H1 (cell line): ENCODE measurements around the gene ZNF652. TPM values are rescaled to one million over a fixed set of nuclear protein-coding genes. Genes with fewer than 3 reads are reported as not detected.

Experiments
- CTCF ChIA-PET: fragments of 300-600 bp; sonication (Branson Sonifier 250); formaldehyde crosslinking; loops from one replicate; lab custom pipeline; 2021; ENCODE audit not compliant: partially characterized antibody; lab: Charles Lee
- POLR2A ChIA-PET: fragments of 300-600 bp; sonication (Branson Sonifier 250); formaldehyde crosslinking; loops from one replicate; lab custom pipeline; 2021; ENCODE audit warnings: inconsistent platforms; ENCODE audit not compliant: partially characterized antibody; lab: Charles Lee
- DNase-seq, 2 experiments: peaks; one replicate each; pipeline versions ENCODE4 v3.0.0 to v3.0.0-alpha.2; 2010 to 2022; ENCODE audit warnings: low spot score in 2 of 2, low read depth in 1 of 2, mixed read lengths in 1 of 2
- FAIRE-seq: peaks from 2 replicates; lab custom pipeline; 2011; peaks lifted over from hg19 to GRCh38; lab: Jason Lieb, UNC
- H2AFZ ChIP-seq: 2 replicates; pipeline ENCODE4 v1.8.1; 2012; ENCODE audit warnings: low read length, inconsistent platforms
- H2AK5ac ChIP-seq: 2 replicates; pipeline ENCODE4 v1.6.1; 2013; ENCODE audit warnings: low read depth, low read length
- H2BK120ac ChIP-seq: replicated peaks from 2 replicates; pipeline ENCODE3; 2013; ENCODE audit warnings: low read depth, low read length, inconsistent platforms
- H2BK12ac ChIP-seq: 2 replicates; pipeline ENCODE4 v1.6.1; 2013; ENCODE audit warnings: low read depth, low read length
- H2BK15ac ChIP-seq: 2 replicates; pipeline ENCODE4 v1.6.1; 2013; ENCODE audit warnings: low read length
- H2BK20ac ChIP-seq: 2 replicates; pipeline ENCODE4 v1.6.1; 2013; ENCODE audit warnings: low read length
- H2BK5ac ChIP-seq: 2 replicates; pipeline ENCODE4 v1.6.1; 2013; ENCODE audit warnings: low read depth, low read length
- H3K14ac ChIP-seq: 2 replicates; pipeline ENCODE4 v1.6.1; 2013; ENCODE audit warnings: inconsistent platforms; ENCODE audit not compliant: insufficient read length
- H3K18ac ChIP-seq: 2 replicates; pipeline ENCODE4 v1.6.1; 2013; ENCODE audit warnings: low read length; ENCODE audit errors: extremely low read depth
- H3K23ac ChIP-seq: 2 replicates; pipeline ENCODE4 v1.6.1; 2013; ENCODE audit warnings: inconsistent platforms; ENCODE audit not compliant: insufficient read length
- H3K23me2 ChIP-seq: 2 replicates; pipeline ENCODE4 v1.6.1; 2013; ENCODE audit warnings: low read depth, low read length
- H3K27ac ChIP-seq: 2 replicates; pipeline ENCODE4 v1.6.1; 2011; ENCODE audit warnings: low read depth, low read length, inconsistent platforms
- H3K27me3 ChIP-seq, 4 experiments: replicated peaks in 1 of 4; 1 replicate in 1 of 4; 2 replicates in 3 of 4; pipeline versions ENCODE4 v1.6.1 to v1.8.1; 2011 to 2013; ENCODE audit warnings: low read length in 3 of 4, mild to moderate bottlenecking in 3 of 4, inconsistent platforms in 2 of 4, mixed read lengths in 2 of 4, moderate library complexity in 1 of 4; ENCODE audit not compliant: control insufficient read depth in 3 of 4, insufficient read depth in 3 of 4; ENCODE audit errors: extremely low read depth in 1 of 4
- H3K36me3 ChIP-seq, 4 experiments: 2 replicates each; pipeline versions ENCODE4 v1.6.1 to v1.8.1; 2011 to 2013; ENCODE audit warnings: mild to moderate bottlenecking in 4 of 4, low read length in 3 of 4, moderate library complexity in 2 of 4, control low read depth in 1 of 4, inconsistent platforms in 1 of 4; ENCODE audit not compliant: insufficient read depth in 4 of 4, control insufficient read depth in 2 of 4
- H3K4ac ChIP-seq: replicated peaks from 2 replicates; pipeline ENCODE3; 2013; ENCODE audit warnings: low read length, low read depth, mixed read lengths, inconsistent platforms; ENCODE audit not compliant: insufficient read length
- H3K4me1 ChIP-seq, 4 experiments: replicated peaks in 1 of 4; 1 replicate in 1 of 4; 2 replicates in 3 of 4; pipeline versions ENCODE4 v1.6.1 to v1.8.1; 2011 to 2013; ENCODE audit warnings: low read length in 3 of 4, inconsistent platforms in 2 of 4, mixed read lengths in 1 of 4; ENCODE audit not compliant: insufficient read depth in 4 of 4, control insufficient read depth in 3 of 4
- H3K4me2 ChIP-seq, 2 experiments: 2 replicates each; pipeline versions ENCODE4 v1.6.1 to v1.8.1; 2011 to 2013; ENCODE audit warnings: low read depth in 2 of 2, low read length in 2 of 2, control low read depth in 1 of 2, inconsistent platforms in 1 of 2, mild to moderate bottlenecking in 1 of 2; ENCODE audit not compliant: insufficient read depth in 1 of 2
- H3K4me3 ChIP-seq, 4 experiments: fragments of 200-600, 300-600 bp in 1 of 4; sonication (generic), shearing (Covaris generic), sonication (Bioruptor Twin) in 1 of 4; 2 replicates each; pipeline versions ENCODE4 v1.5.1 to v1.8.1; 2011 to 2016; ENCODE audit warnings: low read length in 4 of 4, low read depth in 3 of 4, control low read depth in 2 of 4, inconsistent platforms in 2 of 4, mild to moderate bottlenecking in 2 of 4, mixed read lengths in 1 of 4, moderate library complexity in 1 of 4; ENCODE audit not compliant: insufficient read depth in 2 of 4; ENCODE audit errors: extremely low read depth in 1 of 4
- H3K56ac ChIP-seq: replicated peaks from 2 replicates; pipeline ENCODE3; 2013; ENCODE audit warnings: low read depth, mild to moderate bottlenecking, mixed read lengths, low read length, inconsistent platforms; ENCODE audit not compliant: insufficient read length
- H3K79me1 ChIP-seq: 2 replicates; pipeline ENCODE4 v1.6.1; 2013; ENCODE audit warnings: low read depth, low read length, control low read depth
- H3K79me2 ChIP-seq, 2 experiments: 2 replicates each; pipeline versions ENCODE4 v1.6.1 to v1.8.1; 2012 to 2013; ENCODE audit warnings: low read length in 2 of 2, mild to moderate bottlenecking in 2 of 2, inconsistent platforms in 1 of 2; ENCODE audit not compliant: insufficient read depth in 2 of 2, control insufficient read depth in 1 of 2
- H3K9ac ChIP-seq, 4 experiments: replicated peaks in 1 of 4; 1 replicate in 1 of 4; 2 replicates in 3 of 4; pipeline versions ENCODE4 v1.6.1 to v1.8.1; 2011 to 2013; ENCODE audit warnings: low read depth in 3 of 4, low read length in 3 of 4, control low read depth in 2 of 4, mild to moderate bottlenecking in 2 of 4, moderate library complexity in 2 of 4, inconsistent platforms in 1 of 4; ENCODE audit errors: extremely low read depth in 1 of 4
- H3K9me3 ChIP-seq, 2 experiments: 2 replicates each; pipeline versions ENCODE4 v1.6.1 to v1.8.1; 2012 to 2013; ENCODE audit warnings: mild to moderate bottlenecking in 2 of 2, moderate library complexity in 2 of 2, control low read depth in 1 of 2, inconsistent platforms in 1 of 2, low read depth in 1 of 2, low read length in 1 of 2, mixed read lengths in 1 of 2; ENCODE audit not compliant: insufficient read depth in 2 of 2
- H4K20me1 ChIP-seq, 2 experiments: replicated peaks in 1 of 2; 2 replicates each; pipeline versions ENCODE3 to v1.8.1; 2011 to 2013; ENCODE audit warnings: inconsistent platforms in 2 of 2, low read length in 2 of 2, mild to moderate bottlenecking in 1 of 2; ENCODE audit not compliant: insufficient read depth in 2 of 2, control insufficient read depth in 1 of 2
- H4K5ac ChIP-seq: 2 replicates; pipeline ENCODE4 v1.6.1; 2013; ENCODE audit warnings: low read length, low read depth, mixed read lengths, inconsistent platforms; ENCODE audit not compliant: insufficient read length
- H4K8ac ChIP-seq: 2 replicates; pipeline ENCODE4 v1.8.0; 2013; ENCODE audit warnings: mild to moderate bottlenecking, moderate library complexity, low read length, inconsistent platforms; ENCODE audit not compliant: insufficient read depth; ENCODE audit errors: extremely low read depth
- H4K91ac ChIP-seq: replicated peaks from 2 replicates; pipeline ENCODE3; 2013; ENCODE audit warnings: low read length, mixed read lengths, inconsistent platforms; ENCODE audit not compliant: insufficient read length
- CEBPB ChIP-seq: IDR thresholded peaks from 2 replicates; pipeline ENCODE4 v1.6.1; 2012; ENCODE audit warnings: low read depth, low read length
- CHD1 ChIP-seq: IDR thresholded peaks from 2 replicates; pipeline ENCODE4 v1.6.1; 2012; ENCODE audit warnings: low read depth, low read length, improper control_type of control experiment
- CHD2 ChIP-seq: IDR thresholded peaks from 2 replicates; pipeline ENCODE4 v1.6.1; 2012; ENCODE audit warnings: low read length, improper control_type of control experiment
- CREB1 ChIP-seq: IDR thresholded peaks from 2 replicates; pipeline ENCODE4 v1.6.1; 2012; ENCODE audit warnings: inconsistent platforms
- FOSL1 ChIP-seq: IDR thresholded peaks from 2 replicates; pipeline ENCODE4 v1.6.1; 2011; ENCODE audit warnings: mild to moderate bottlenecking, low read depth, low read length, moderate library complexity; ENCODE audit not compliant: insufficient read depth
- KDM5A ChIP-seq: fragments of 200-600 bp; IDR thresholded peaks from 2 replicates; pipeline ENCODE4 v1.7.1; 2012; ENCODE audit warnings: mild to moderate bottlenecking, low read length, inconsistent platforms, mixed read lengths
- NANOG ChIP-seq: IDR thresholded peaks from 2 replicates; pipeline ENCODE4 v1.6.1; 2011; ENCODE audit warnings: low read length, low read depth, mild to moderate bottlenecking, inconsistent platforms; ENCODE audit not compliant: insufficient read depth, poor library complexity, severe bottlenecking
- NRF1 ChIP-seq: IDR thresholded peaks from 2 replicates; pipeline ENCODE4 v1.6.1; 2011; ENCODE audit warnings: mild to moderate bottlenecking, low read depth, low read length, improper control_type of control experiment
- RNF2 ChIP-seq: fragments of 200-900, 300-1000 bp; sonication (generic); IDR thresholded peaks from 2 replicates; pipeline ENCODE4 v1.7.1; 2016; ENCODE audit warnings: borderline replicate concordance, low read depth, mild to moderate bottlenecking, antibody characterized with exemption, low read length; ENCODE audit not compliant: poor library complexity, severe bottlenecking; ENCODE audit errors: missing control alignments
- SIX5 ChIP-seq: IDR thresholded peaks from 2 replicates; pipeline ENCODE4 v1.6.1; 2011; ENCODE audit warnings: mild to moderate bottlenecking, low read depth, low read length
- TEAD4 ChIP-seq: IDR thresholded peaks from 2 replicates; pipeline ENCODE4 v1.6.1; 2012; ENCODE audit warnings: low read depth, low read length, inconsistent platforms, mixed read lengths
- WGBS, 2 experiments: shearing (Covaris generic) in 1 of 2; methylation state at CpG; one replicate each; pipeline versions ENCODE4 v1.1.6 to v1.1.7; 2013 to 2015; ENCODE audit warnings: low lambda C conversion rate in 2 of 2, mixed read lengths in 2 of 2, inconsistent platforms in 1 of 2, low coverage in 1 of 2, missing lambda C conversion rate in 1 of 2; ENCODE audit not compliant: insufficient replicate concordance in 2 of 2, insufficient coverage in 1 of 2, insufficient read length in 1 of 2; ENCODE audit errors: extremely low coverage in 1 of 2, missing lambda C conversion rate in 1 of 2; 5-methylcytosine and 5-hydroxymethylcytosine counted together
- polyA plus RNA-seq, 7 experiments: library from polyadenylated mRNA; depleted of rRNA in 3 of 7; stranded (reverse) in 5 of 7; unstranded in 2 of 7; fragments of >200 nt in 5 of 7; fragments of 200-250 nt in 2 of 7; gene quantifications; 1 replicate in 5 of 7; 2 replicates in 1 of 7; 4 replicates in 1 of 7; pipeline versions ENCODE4 v1.2.1 to v1.2.3, GENCODE V29; 2011 to 2013; ENCODE audit warnings: missing spikeins in 2 of 7, mixed read lengths in 2 of 7
- total RNA-seq: library from RNA; stranded (reverse); fragmentation: NEBNext Ultra II Directional; extraction: Animal tissue kit (Norgen Biotek cat#: 25700); gene quantifications from 2 replicates; pipeline ENCODE4 v1.2.1, GENCODE V29; 2021

ZNF652 gene
- total and polyA plus RNA-seq, 2 of the 8 experiments (the other 6 are each of a cell fraction or from before 2014, with no cell fraction given), result 13.5 to 39.6 TPM

GRCh38 chr17:49249292-49249794, 112.7 kb downstream of the ZNF652 start:
- POLR2A ChIA-PET, result interaction anchor here (1.2 to 1.6 kb wide), 2 partner anchors 13 to 66 kb away, joined by 3 to 4 read pairs; no protein-coding TSS in a partner anchor
- no peak overlapping the region for H4K5ac ChIP-seq
- H2BK12ac ChIP-seq, result no peak overlapping the region; the same call in 1 of the 2 replicates
- no peak overlapping the region for H3K18ac ChIP-seq
- 83% methylated on average over 10 of the region's 10 CpGs; no CpG with 5 or more reads in 1 of the 2 experiments for WGBS, 2 experiments
- no peak overlapping the region for H3K23ac ChIP-seq
- CTCF ChIA-PET, result interaction anchor here (0.6 to 1.7 kb wide), 5 partner anchors 11 to 159 kb away, joined by 3 to 5 read pairs (median 3); no protein-coding TSS in a partner anchor
- H3K14ac ChIP-seq, result no peak overlapping the region
- no peak overlapping the region for H3K56ac ChIP-seq
- no peak overlapping the region for H4K91ac ChIP-seq
- no peak overlapping the region for H3K9ac ChIP-seq
- H3K9me3 ChIP-seq, result no peaks in the 10 kb centered on the region
- no peaks in the 10 kb centered on the region for H3K27me3 ChIP-seq
- TF ChIP-seq SIX5, result no peak
- no peak for TF ChIP-seq FOSL1
- TF ChIP-seq TEAD4, result no peak
- no peak for TF ChIP-seq KDM5A
- no peak for TF ChIP-seq NRF1
- no peak for TF ChIP-seq CHD2
- no peak for TF ChIP-seq NANOG
- TF ChIP-seq RNF2, result no peak
- no peak for TF ChIP-seq CEBPB
- no peak for TF ChIP-seq CHD1
- TF ChIP-seq CREB1, result no peak
- no peak overlapping the region for H2AK5ac ChIP-seq
- no peaks in the 10 kb centered on the region for H3K23me2 ChIP-seq
- H3K4ac ChIP-seq, result no peak overlapping the region
- H3K4me2 ChIP-seq, result no peak overlapping the region
- no peak overlapping the region for H2BK5ac ChIP-seq
- no peaks in the 10 kb centered on the region for H3K79me2 ChIP-seq
- no peaks in the 10 kb centered on the region; a peak in 1 of 7 replicates for H3K4me1 ChIP-seq
- H4K8ac ChIP-seq, result no peak overlapping the region
- no peak overlapping the region for H2BK15ac ChIP-seq
- no peak overlapping the region for H3K27ac ChIP-seq
- no peaks in the 10 kb centered on the region for H4K20me1 ChIP-seq
- H2AFZ ChIP-seq, result no peak overlapping the region
- H3K4me3 ChIP-seq, result no peak overlapping the region
- H3K36me3 ChIP-seq, result no peaks in the 10 kb centered on the region
- no peak for DNase-seq
- H2BK120ac ChIP-seq, result no peak overlapping the region
- H2BK20ac ChIP-seq, result no peak overlapping the region
- no peaks in the 10 kb centered on the region for H3K79me1 ChIP-seq
- FAIRE-seq, result no peak
